ENCODE results near the gene ADAMTS9. TPM values are rescaled to one million over a fixed set of nuclear protein-coding genes. Genes with fewer than 3 reads are reported as not detected.

Gene ADAMTS9
- total and polyA plus RNA-seq, 2 donors (not counting 1 experiment from before 2014, with no cell fraction given), result not detected

DNA sequence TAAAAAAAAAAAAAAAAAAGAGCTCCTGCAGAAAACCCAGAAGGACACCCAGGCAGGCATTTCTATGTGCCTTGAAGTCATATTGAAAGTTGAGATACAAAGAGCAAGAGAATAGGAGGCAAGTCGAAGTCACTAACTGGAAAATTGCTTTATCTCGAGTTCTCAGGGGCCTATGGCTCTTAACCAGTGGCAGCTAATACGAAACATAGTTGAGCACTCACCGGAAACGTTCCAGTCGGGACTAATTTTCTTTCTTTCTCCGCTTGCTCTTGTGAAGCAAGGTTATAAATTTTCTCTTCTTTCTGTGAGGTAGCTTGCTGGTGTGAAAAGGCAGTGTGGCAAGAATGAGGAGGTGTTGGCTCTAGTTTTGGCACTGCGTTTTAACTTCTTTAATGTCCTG, 181.5 kb downstream of the ADAMTS9 start:
- H3K27me3 Mint-ChIP-seq, result peaks cover 10% of the 10 kb centered on the region
- H3K4me3 Mint-ChIP-seq, result no peak overlapping the region
- no peaks in the 10 kb centered on the region for H3K4me1 Mint-ChIP-seq
- Histone ChIP-seq H3K79me2 (ENCODE audit: control insufficient read depth, insufficient read depth, low read length) (no peaks in the 10 kb centered on the region), H4K20me1 (ENCODE audit: control insufficient read depth, insufficient read depth, low read length, poor library complexity, severe bottlenecking) (no peaks in the 10 kb centered on the region), H3K4me2 (replicated peaks; ENCODE audit: low read depth, low read length, poor library complexity, severe bottlenecking) (no peak overlapping the region), H3K9me3 (ENCODE audit: control extremely low read depth in 1 of 3, control insufficient read depth in 2 of 3, insufficient read depth in 1 of 3, low read length in 2 of 3) (no peaks in the 10 kb centered on the region), H3K4me3 (ENCODE audit: control extremely low read depth in 1 of 5, extremely low read depth in 1 of 5, insufficient read depth in 1 of 5, low read depth in 2 of 5, low read length in 4 of 5) (no peak overlapping the region), H3K27ac (ENCODE audit: low read length in 2 of 2) (no peak overlapping the region), H2AFZ (ENCODE audit: insufficient read depth, low read depth, low read length, poor library complexity, severe bottlenecking) (no peak overlapping the region), H3K27me3 (replicated peaks in 1 of 4; ENCODE audit: control extremely low read depth in 1 of 4, control insufficient read depth in 3 of 4, insufficient read depth in 4 of 4, low read length in 3 of 4) (no peaks in the 10 kb centered on the region), H3K4me1 (ENCODE audit: control insufficient read depth in 2 of 2, insufficient read depth in 2 of 2, low read length in 2 of 2) (no peaks in the 10 kb centered on the region), H3K9ac (ENCODE audit: low read length) (no peak overlapping the region), H3K36me3 (replicated peaks in 1 of 2; ENCODE audit: control extremely low read depth in 1 of 2, control insufficient read depth in 1 of 2, extremely low read depth in 1 of 2, insufficient read depth in 2 of 2, low read length in 1 of 2) (no peaks in the 10 kb centered on the region)
- WGBS (ENCODE audit: insufficient coverage), result 78% methylated on average over 8 of the region's 8 CpGs
- H3K9me3 Mint-ChIP-seq (ENCODE audit: insufficient read depth), result no peaks in the 10 kb centered on the region
- DNase-seq (no peak), ATAC-seq (ENCODE audit: low read depth) (no peak)
- TF ChIP-seq EZH2 (IDR thresholded peaks at IDR 0.05; ENCODE audit: borderline replicate concordance, insufficient read depth, low read depth, low read length, poor library complexity, severe bottlenecking), result no peak
- no peak for TF ChIP-seq CTCF (IDR thresholded peaks at IDR 0.05)
- ChIA-PET POLR2A (no interaction called here), CTCF (no interaction called here)
- H3K27ac Mint-ChIP-seq, result no peak overlapping the region
- intact Hi-C loops (cut with micrococcal nuclease), result no loop called here

- Histone ChIP-seq H3K4me3 (ENCODE audit: control extremely low read depth in 1 of 5, extremely low read depth in 1 of 5, insufficient read depth in 1 of 5, low read depth in 2 of 5, low read length in 4 of 5) (no peak overlapping the region), H2AFZ (ENCODE audit: insufficient read depth, low read depth, low read length, poor library complexity, severe bottlenecking) (no peak overlapping the region), H3K79me2 (ENCODE audit: control insufficient read depth, insufficient read depth, low read length) (no peaks in the 10 kb centered on the region), H3K27ac (ENCODE audit: low read length in 2 of 2) (no peak overlapping the region), H3K27me3 (replicated peaks in 1 of 4; ENCODE audit: control extremely low read depth in 1 of 4, control insufficient read depth in 3 of 4, insufficient read depth in 4 of 4, low read length in 3 of 4) (no peaks in the 10 kb centered on the region), H3K9me3 (ENCODE audit: control extremely low read depth in 1 of 3, control insufficient read depth in 2 of 3, insufficient read depth in 1 of 3, low read length in 2 of 3) (no peaks in the 10 kb centered on the region), H3K9ac (ENCODE audit: low read length) (no peak overlapping the region), H3K4me1 (ENCODE audit: control insufficient read depth in 2 of 2, insufficient read depth in 2 of 2, low read length in 2 of 2) (no peaks in the 10 kb centered on the region), H4K20me1 (ENCODE audit: control insufficient read depth, insufficient read depth, low read length, poor library complexity, severe bottlenecking) (no peaks in the 10 kb centered on the region), H3K4me2 (replicated peaks; ENCODE audit: low read depth, low read length, poor library complexity, severe bottlenecking) (no peak overlapping the region), H3K36me3 (replicated peaks in 1 of 2; ENCODE audit: control extremely low read depth in 1 of 2, control insufficient read depth in 1 of 2, extremely low read depth in 1 of 2, insufficient read depth in 2 of 2, low read length in 1 of 2) (no peaks in the 10 kb centered on the region)
- Mint-ChIP-seq H3K9me3 (ENCODE audit: insufficient read depth) (no peaks in the 10 kb centered on the region), H3K4me1 (no peaks in the 10 kb centered on the region), H3K27ac (no peak overlapping the region), H3K27me3 (peaks cover 13% of the 10 kb centered on the region), H3K4me3 (no peak overlapping the region)
- TF ChIP-seq CTCF (IDR thresholded peaks at IDR 0.05), result no peak
- TF ChIP-seq EZH2 (IDR thresholded peaks at IDR 0.05; ENCODE audit: borderline replicate concordance, insufficient read depth, low read depth, low read length, poor library complexity, severe bottlenecking), result no peak
- DNase-seq (no peak), ATAC-seq (ENCODE audit: low read depth) (no peak)
- WGBS (ENCODE audit: insufficient coverage), result no CpG with 5 or more reads among the region's 7 CpGs
- ChIA-PET CTCF (no interaction called here), POLR2A (no interaction called here)
- intact Hi-C loops (cut with micrococcal nuclease), result no loop called here
Observed at GRCh38 chr3:64505419-64505818, 182.4 kb downstream of the ADAMTS9 start.

All from B cell (primary cell).